Lung (tissue), 12 donors: ENCODE data around the gene CD200R1L. TPM values are rescaled to one million over a fixed set of nuclear protein-coding genes. Genes with fewer than 3 reads are reported as not detected.

Experiments used
- ATAC-seq: fragments of 200-7000 bp; cut with Tn5 transposase; one replicate; pipeline ENCODE4 v1.9.1; 2020; ENCODE audit warnings: moderate number of reproducible peaks; ENCODE audit not compliant: insufficient read depth, low FRiP score
- DNase-seq, 3 donors: peaks; one replicate each; pipeline ENCODE4 v3.0.0-alpha.2; 2013 to 2017
- H3K27ac ChIP-seq, 2 donors: one replicate each; pipeline ENCODE4 v1.5.1; 2013; ENCODE audit warnings: mild to moderate bottlenecking in 2 of 2, moderate library complexity in 2 of 2, control low read depth in 1 of 2, inconsistent platforms in 1 of 2, low read depth in 1 of 2, low read length in 1 of 2
- H3K27me3 ChIP-seq, 3 donors: one replicate each; pipeline ENCODE4 v1.5.1; 2013; ENCODE audit warnings: low read length in 2 of 3; ENCODE audit not compliant: control insufficient read depth in 3 of 3, insufficient read depth in 3 of 3
- H3K36me3 ChIP-seq, 4 donors: one replicate each; pipeline ENCODE4 v1.5.1; 2013; ENCODE audit warnings: low read length in 4 of 4, mild to moderate bottlenecking in 1 of 4, moderate library complexity in 1 of 4; ENCODE audit not compliant: control insufficient read depth in 4 of 4, insufficient read depth in 4 of 4
- H3K4me1 ChIP-seq, 5 donors: one replicate each; pipeline ENCODE4 v1.5.1; 2013; ENCODE audit warnings: low read length in 5 of 5, mild to moderate bottlenecking in 2 of 5, moderate library complexity in 1 of 5; ENCODE audit not compliant: control insufficient read depth in 5 of 5, insufficient read depth in 5 of 5
- H3K4me3 ChIP-seq: one replicate; pipeline ENCODE4 v1.5.1; 2013; ENCODE audit warnings: mild to moderate bottlenecking, control low read depth, moderate library complexity
- H3K9ac ChIP-seq, 2 donors: one replicate each; pipeline ENCODE4 v1.5.1; 2013; ENCODE audit warnings: low read length in 2 of 2, control low read depth in 1 of 2; ENCODE audit not compliant: insufficient read depth in 1 of 2
- H3K9me3 ChIP-seq, 4 donors: one replicate each; pipeline ENCODE4 v1.5.1; 2013; ENCODE audit warnings: low read length in 3 of 4, mild to moderate bottlenecking in 1 of 4, moderate library complexity in 1 of 4; ENCODE audit not compliant: control insufficient read depth in 4 of 4, insufficient read depth in 3 of 4
- WGBS, 2 donors: extraction: QIAGEN DNeasy Blood & Tissue Kit; methylation state at CpG; one replicate each; pipeline ENCODE4 v1.1.7; 2013; 5-methylcytosine and 5-hydroxymethylcytosine counted together
- polyA plus RNA-seq, 2 donors: library from polyadenylated mRNA; stranded (reverse); fragments of 200-250 nt; gene quantifications; one replicate each; pipeline ENCODE4 v1.2.1, GENCODE V29; 2013
- total RNA-seq, 2 donors: library from RNA; depleted of rRNA in 1 of 2; stranded (reverse); fragments of >200 nt in 1 of 2; gene quantifications; one replicate each; pipeline ENCODE4 v1.2.1, GENCODE V29; 2014 to 2021
- TF ChIP-seq, protein P1 (sequence below): IDR thresholded peaks from 2 replicates; pipeline ENCODE4 v1.5.1; 2012; ENCODE audit warnings: mild to moderate bottlenecking; ENCODE audit errors: control extremely low read depth, extremely low read depth
- donor health status: control.
- donor health status: control.
- donor health status: Bipolar disorder and iron deficiency.
- donor health status: healthy.
- donor health status: DM: yes; HTN: yes; CAD: no.

CD200R1L gene
- total and polyA plus RNA-seq, 4 donors, result not detected

DNA sequence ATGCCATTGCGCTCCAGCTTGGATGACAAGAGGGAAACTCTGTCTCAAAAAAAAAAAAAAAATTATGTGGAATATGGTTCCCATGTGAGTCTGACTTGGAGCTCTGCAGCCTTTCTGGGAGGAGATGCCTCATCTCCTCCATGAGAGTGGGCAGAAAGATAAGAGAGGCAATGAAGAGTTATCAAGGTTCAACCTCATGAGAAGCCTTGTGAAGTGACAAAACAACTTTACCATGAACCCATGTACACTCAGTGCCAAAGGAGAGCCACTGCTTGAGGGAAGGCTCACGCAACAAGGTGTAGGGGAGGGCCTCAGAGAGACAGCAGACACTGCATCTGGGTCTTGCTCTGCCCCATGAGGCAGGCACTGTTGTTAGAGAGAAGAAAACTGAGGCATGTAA is 75.7 kb downstream of the CD200R1L start:
- Histone ChIP-seq H3K4me3 (no peak overlapping the region), H3K36me3 (no peaks in the 10 kb centered on the region), H3K27me3 (peaks cover 0 to 12% (median 0%) of the 10 kb centered on the region in 3 donors), H3K9me3 (peaks cover 0 to 3% (median 0%) of the 10 kb centered on the region in 4 donors), H3K27ac (no peak overlapping the region), H3K9ac (no peak overlapping the region), H3K4me1 (peaks cover 0 to 4% (median 0%) of the 10 kb centered on the region in 5 donors)
- ATAC-seq (no peak), DNase-seq (no peak)
- 97 to 100% methylated on average over 2 of the region's 2 CpGs for WGBS, 2 donors
- TF ChIP-seq, protein P1, sequence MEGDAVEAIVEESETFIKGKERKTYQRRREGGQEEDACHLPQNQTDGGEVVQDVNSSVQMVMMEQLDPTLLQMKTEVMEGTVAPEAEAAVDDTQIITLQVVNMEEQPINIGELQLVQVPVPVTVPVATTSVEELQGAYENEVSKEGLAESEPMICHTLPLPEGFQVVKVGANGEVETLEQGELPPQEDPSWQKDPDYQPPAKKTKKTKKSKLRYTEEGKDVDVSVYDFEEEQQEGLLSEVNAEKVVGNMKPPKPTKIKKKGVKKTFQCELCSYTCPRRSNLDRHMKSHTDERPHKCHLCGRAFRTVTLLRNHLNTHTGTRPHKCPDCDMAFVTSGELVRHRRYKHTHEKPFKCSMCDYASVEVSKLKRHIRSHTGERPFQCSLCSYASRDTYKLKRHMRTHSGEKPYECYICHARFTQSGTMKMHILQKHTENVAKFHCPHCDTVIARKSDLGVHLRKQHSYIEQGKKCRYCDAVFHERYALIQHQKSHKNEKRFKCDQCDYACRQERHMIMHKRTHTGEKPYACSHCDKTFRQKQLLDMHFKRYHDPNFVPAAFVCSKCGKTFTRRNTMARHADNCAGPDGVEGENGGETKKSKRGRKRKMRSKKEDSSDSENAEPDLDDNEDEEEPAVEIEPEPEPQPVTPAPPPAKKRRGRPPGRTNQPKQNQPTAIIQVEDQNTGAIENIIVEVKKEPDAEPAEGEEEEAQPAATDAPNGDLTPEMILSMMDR, result no peak

DNA sequence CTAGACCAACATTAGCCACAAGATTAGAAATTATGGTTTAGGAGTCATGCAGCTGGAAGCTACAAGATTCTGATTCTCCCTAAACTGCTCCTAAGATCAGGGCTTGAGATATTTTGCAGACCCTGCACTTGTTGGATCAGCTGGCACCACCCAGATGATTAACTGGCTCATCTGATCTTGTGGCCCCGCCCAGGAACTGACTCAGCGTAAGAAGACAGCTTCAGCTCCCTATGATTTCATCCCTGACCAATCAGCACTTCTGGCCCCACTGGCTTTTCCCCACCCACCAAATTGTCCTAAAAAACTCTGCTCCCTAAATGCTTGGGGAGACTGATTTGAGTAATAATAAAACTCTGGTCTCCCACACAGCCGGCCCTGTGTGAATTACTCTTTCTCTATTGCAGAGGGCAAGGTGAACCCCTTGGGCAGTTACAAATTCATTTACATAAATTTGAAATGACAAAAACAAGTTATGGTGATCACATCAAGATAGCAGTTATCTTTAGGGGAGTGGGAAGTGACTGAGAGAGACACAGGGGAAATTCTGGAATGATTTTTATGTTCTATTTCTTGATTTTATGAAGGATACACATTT is 76.5 kb downstream of the CD200R1L start:
- Histone ChIP-seq H3K27ac (no peak overlapping the region), H3K9me3 (peaks cover 0 to 3% (median 0%) of the 10 kb centered on the region in 4 donors), H3K4me3 (no peak overlapping the region), H3K27me3 (peaks cover 0 to 6% (median 0%) of the 10 kb centered on the region in 3 donors), H3K4me1 (peaks cover 0 to 4% (median 0%) of the 10 kb centered on the region in 5 donors), H3K9ac (no peak overlapping the region), H3K36me3 (no peaks in the 10 kb centered on the region)
- 77 to 86% methylated on average over 3 of the region's 3 CpGs for WGBS, 2 donors
- TF ChIP-seq, protein P1, result no peak
- ATAC-seq (no peak), DNase-seq (no peak)

DNA sequence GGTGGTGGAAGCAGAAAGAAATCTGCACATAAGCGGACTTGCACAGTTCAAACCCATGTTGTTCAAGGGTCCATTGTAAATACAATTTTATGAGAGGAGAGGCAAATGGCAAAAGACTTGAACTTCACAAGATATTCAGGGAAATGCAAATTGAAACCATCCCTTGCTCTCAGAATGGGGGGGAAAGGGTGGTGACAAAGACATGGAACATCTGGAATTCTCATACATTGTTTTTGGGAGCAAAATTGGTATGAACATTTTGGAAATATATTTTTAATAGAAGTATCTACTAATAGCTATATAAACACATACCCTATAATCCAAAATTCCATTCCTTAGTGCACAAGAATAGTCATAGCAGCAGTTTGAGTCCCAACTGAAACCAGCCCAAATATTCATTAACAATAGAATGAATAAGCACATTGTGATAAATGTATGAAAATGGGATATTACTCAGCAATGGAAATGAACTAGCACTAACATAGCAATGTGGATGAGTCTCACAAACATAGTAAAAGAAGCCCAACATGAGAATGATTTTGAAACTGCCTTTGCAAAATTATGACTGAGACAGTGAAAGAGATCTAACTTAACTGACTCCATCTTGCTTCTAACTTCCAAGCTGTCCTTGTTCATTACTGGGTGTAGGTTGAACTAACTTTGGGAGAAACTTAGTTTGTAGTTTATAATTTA is 77.2 kb downstream of the CD200R1L start:
- peaks cover 0 to 4% (median 0%) of the 10 kb centered on the region in 5 donors for H3K4me1 ChIP-seq
- H3K9ac ChIP-seq, result no peak overlapping the region
- H3K9me3 ChIP-seq, result peaks cover 0 to 3% (median 0%) of the 10 kb centered on the region in 4 donors
- no peak overlapping the region for H3K4me3 ChIP-seq
- TF ChIP-seq, protein P1, result no peak
- H3K36me3 ChIP-seq, result no peaks in the 10 kb centered on the region
- H3K27ac ChIP-seq, result no peak overlapping the region
- peaks cover 0 to 3% (median 0%) of the 10 kb centered on the region in 3 donors for H3K27me3 ChIP-seq
- DNase-seq (peak; percentile 58 to 95 (median 89)), ATAC-seq (no peak)
- 71 to 75% methylated on average over 1 of the region's 1 CpG for WGBS, 2 donors
